GOT3 (cell line): ENCODE data around the gene SNRK.

Source experiments
- DNase-seq: peaks from one replicate; lab custom pipeline; 2025; ENCODE audit warnings: mixed read lengths; lab: John Stamatoyannopoulos, UW

SNRK gene

GRCh38 chr3:43309372-43310305 is 23.3 kb downstream of the SNRK start:
- DNase-seq, result no peak

- DNase-seq, result no peak
These were observed 30.6 kb downstream of the SNRK start for GRCh38 chr3:43316783-43317460.

- no peak for DNase-seq
These were observed 31.3 kb downstream of the SNRK start for GRCh38 chr3:43317461-43318316.

- no peak for DNase-seq
These were observed 33.0 kb downstream of the SNRK start for GRCh38 chr3:43319376-43319775.

GRCh38 chr3:43319794-43320193 is 33.5 kb downstream of the SNRK start:
- DNase-seq, result no peak

- DNase-seq, result no peak
These were observed 33.9 kb downstream of the SNRK start for GRCh38 chr3:43320288-43320687.

- DNase-seq, result no peak
These were observed 37.2 kb downstream of the SNRK start for GRCh38 chr3:43323541-43323940.

- no peak for DNase-seq
These were observed 40.7 kb downstream of the SNRK start for GRCh38 chr3:43326891-43327581.

- DNase-seq, result no peak
These were observed 41.2 kb downstream of the SNRK start for GRCh38 chr3:43327582-43327979.

- no peak for DNase-seq
These were observed 42.3 kb downstream of the SNRK start for GRCh38 chr3:43328653-43329052.

GRCh38 chr3:43330981-43331380 is 44.6 kb downstream of the SNRK start:
- no peak for DNase-seq

GRCh38 chr3:43331381-43331780 is 45.0 kb downstream of the SNRK start:
- DNase-seq, result no peak

GRCh38 chr3:43334976-43335375 is 48.6 kb downstream of the SNRK start:
- no peak for DNase-seq

- DNase-seq, result no peak
These were observed 49.5 kb downstream of the SNRK start for GRCh38 chr3:43335799-43336198.

GRCh38 chr3:43338295-43338694 is 52.0 kb downstream of the SNRK start:
- no peak for DNase-seq

- no peak for DNase-seq
These were observed 54.1 kb downstream of the SNRK start for GRCh38 chr3:43340403-43340802.

- no peak for DNase-seq
These were observed 55.4 kb downstream of the SNRK start for GRCh38 chr3:43341788-43342187.

GRCh38 chr3:43343185-43343584 is 56.8 kb downstream of the SNRK start:
- no peak for DNase-seq

GRCh38 chr3:43343815-43344214 is 57.5 kb downstream of the SNRK start:
- DNase-seq, result no peak

GRCh38 chr3:43344520-43344919 is 58.2 kb downstream of the SNRK start:
- no peak for DNase-seq

- DNase-seq, result no peak
These were observed 58.9 kb downstream of the SNRK start for GRCh38 chr3:43345246-43345645.

GRCh38 chr3:43345877-43346276 is 59.5 kb downstream of the SNRK start:
- no peak for DNase-seq
